ENCODE measurements around the gene UNC13A.
A peak's percentile ranks its signal among the peaks of the same experiment; 100 is the strongest.

Gene UNC13A

GRCh38 chr19:17703824-17704463 is 15.8 kb upstream of the UNC13A start:
- TF ChIP-seq CTCF (IDR thresholded peaks at IDR 0.05): peak; percentile 92
- Histone ChIP-seq H3K4me1 (ENCODE audit: control insufficient read depth in 1 of 2, insufficient read depth in 1 of 2, low read depth in 1 of 2, low read length in 1 of 2) (peaks cover 0 to 3% of the 10 kb centered on the region in 2 experiments), H3K27me3 (peaks cover 17% of the 10 kb centered on the region), H3K4me3 (ENCODE audit: low read depth in 1 of 2, low read length in 1 of 2) (no peak overlapping the region), H3K36me3 (no peaks in the 10 kb centered on the region), H3K27ac (no peak overlapping the region), H3K9me3 (no peaks in the 10 kb centered on the region)

GRCh38 chr19:17695198-17695597 is 7.0 kb upstream of the UNC13A start:
- Histone ChIP-seq H3K27me3 (peaks cover 83% of the 10 kb centered on the region), H3K9me3 (no peaks in the 10 kb centered on the region), H3K4me1 (ENCODE audit: control insufficient read depth in 1 of 2, insufficient read depth in 1 of 2, low read depth in 1 of 2, low read length in 1 of 2) (no peaks in the 10 kb centered on the region), H3K36me3 (no peaks in the 10 kb centered on the region), H3K4me3 (ENCODE audit: low read depth in 1 of 2, low read length in 1 of 2) (no peak overlapping the region), H3K27ac (no peak overlapping the region)
- no peak for TF ChIP-seq CTCF (IDR thresholded peaks at IDR 0.05)

GRCh38 chr19:17692566-17692965 is 4.4 kb upstream of the UNC13A start:
- TF ChIP-seq CTCF (IDR thresholded peaks at IDR 0.05): no peak
- Histone ChIP-seq H3K27me3 (peaks cover 87% of the 10 kb centered on the region), H3K9me3 (no peaks in the 10 kb centered on the region)

GRCh38 chr19:17688853-17689595 is 870 bp upstream of the UNC13A start:
- Histone ChIP-seq H3K4me3 (ENCODE audit: low read depth in 1 of 2, low read length in 1 of 2) (no peak overlapping the region), H3K27me3 (peaks cover 96% of the 10 kb centered on the region), H3K4me1 (ENCODE audit: control insufficient read depth in 1 of 2, insufficient read depth in 1 of 2, low read depth in 1 of 2, low read length in 1 of 2) (no peaks in the 10 kb centered on the region), H3K27ac (no peak overlapping the region), H3K36me3 (no peaks in the 10 kb centered on the region), H3K9me3 (no peaks in the 10 kb centered on the region)
- TF ChIP-seq CTCF (IDR thresholded peaks at IDR 0.05): no peak

More at GRCh38 chr19:17692566-17692965, 4.4 kb upstream of the UNC13A start:
- no peaks in the 10 kb centered on the region for H3K36me3 ChIP-seq
- no peaks in the 10 kb centered on the region for H3K4me1 ChIP-seq (ENCODE audit: control insufficient read depth in 1 of 2, insufficient read depth in 1 of 2, low read depth in 1 of 2, low read length in 1 of 2)
- H3K4me3 ChIP-seq (ENCODE audit: low read depth in 1 of 2, low read length in 1 of 2): no peak overlapping the region
- no peak overlapping the region for H3K27ac ChIP-seq

- no peak for TF ChIP-seq CTCF (IDR thresholded peaks at IDR 0.05)
- H3K4me1 ChIP-seq (ENCODE audit: control insufficient read depth in 1 of 2, insufficient read depth in 1 of 2, low read depth in 1 of 2, low read length in 1 of 2): no peaks in the 10 kb centered on the region
- H3K36me3 ChIP-seq: no peaks in the 10 kb centered on the region
- peaks cover 98% of the 10 kb centered on the region for H3K27me3 ChIP-seq
- no peaks in the 10 kb centered on the region for H3K9me3 ChIP-seq
- no peak overlapping the region for H3K4me3 ChIP-seq (ENCODE audit: low read depth in 1 of 2, low read length in 1 of 2)
- no peak overlapping the region for H3K27ac ChIP-seq
Observed at GRCh38 chr19:17687141-17687856, 855 bp downstream of the UNC13A start.
